ENCODE measurements around the gene SEC24D. TPM values are rescaled to one million over a fixed set of nuclear protein-coding genes. Genes with fewer than 3 reads are reported as not detected.

Gene SEC24D
- polyA plus RNA-seq, 12 donors, result 34.4 to 84.1 (median 62.7) TPM; not detected in 1

DNA sequence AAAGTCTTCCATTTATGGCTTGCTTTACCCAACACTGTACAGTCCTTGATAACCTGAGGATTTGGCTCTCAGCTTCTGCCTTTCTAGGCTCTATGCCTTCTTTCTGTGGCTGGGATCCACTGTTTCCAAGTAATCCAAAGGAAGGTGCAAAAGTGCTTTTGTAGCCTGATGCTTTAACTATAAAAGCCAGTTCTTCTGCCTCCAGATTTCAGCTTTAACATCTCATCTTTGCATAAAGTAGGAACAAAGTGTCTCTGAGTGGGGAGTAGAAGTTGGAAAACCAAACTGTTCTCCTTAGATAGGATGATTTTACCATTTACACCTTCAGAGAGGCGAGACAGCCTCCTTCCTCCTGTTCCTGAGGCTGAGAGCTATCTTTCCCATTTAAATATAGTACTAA, 11.1 kb upstream of the SEC24D start:
- no peak for DNase-seq

DNA sequence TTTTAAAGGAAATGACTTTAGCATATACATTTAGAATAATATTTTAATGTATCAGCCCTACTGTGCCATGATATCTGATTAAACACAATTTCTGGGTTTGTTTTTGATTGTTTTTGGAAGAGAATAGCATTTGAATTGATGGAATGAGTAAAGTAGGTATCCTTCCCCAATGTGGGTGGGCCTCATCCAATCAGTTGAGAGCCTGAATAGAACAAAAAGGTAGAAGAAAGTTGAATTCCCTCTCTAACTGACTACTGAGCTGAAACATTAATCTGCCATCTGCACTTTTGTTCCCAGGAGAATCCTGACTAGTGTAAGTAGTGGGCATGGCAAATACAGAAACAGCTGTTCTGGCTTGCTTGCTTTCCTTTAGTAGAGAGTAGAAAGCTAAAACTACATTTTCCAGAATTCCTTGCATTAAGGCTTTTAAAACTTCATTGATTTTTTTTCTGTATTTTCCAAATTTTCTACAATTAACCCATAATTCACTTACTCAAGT, 9.7 kb upstream of the SEC24D start:
- DNase-seq, result no peak

- no peak for DNase-seq
These were observed 7.3 kb upstream of the SEC24D start for GRCh38 chr4:118843237-118843636.

GRCh38 chr4:118842055-118842454, 6.1 kb upstream of the SEC24D start:
- no peak for DNase-seq

DNA sequence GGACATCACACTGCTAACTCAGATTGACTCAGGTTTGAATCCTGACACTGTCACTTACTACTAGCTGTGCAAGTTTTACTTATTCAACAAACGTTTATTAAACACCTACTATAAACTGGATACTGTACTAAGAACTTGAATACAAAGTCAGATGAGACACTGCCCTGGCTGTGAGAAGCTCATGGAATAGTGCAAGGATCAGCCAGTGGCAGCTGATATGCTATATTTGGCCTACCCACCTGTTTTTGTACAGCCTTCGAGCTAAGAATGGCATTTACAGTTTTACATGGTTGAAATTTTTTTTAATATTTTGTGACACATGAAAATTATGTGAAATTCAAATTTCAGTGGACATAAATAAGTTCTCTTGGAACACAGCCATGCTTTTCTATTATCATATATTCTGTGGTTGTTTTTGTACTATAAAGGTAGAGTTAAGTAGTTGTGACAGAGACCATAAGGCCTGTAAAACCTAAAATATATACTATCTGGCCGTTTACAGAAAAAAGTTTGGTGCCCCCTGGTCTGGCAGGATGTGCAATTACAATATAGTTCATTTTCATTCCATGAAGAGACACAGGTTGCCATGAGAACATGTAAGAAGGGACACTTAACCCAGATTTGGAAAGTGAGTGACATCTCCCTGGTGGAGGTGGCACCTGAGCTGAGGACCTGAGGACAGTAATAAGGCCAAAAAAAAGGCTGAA, 3.4 kb upstream of the SEC24D start:
- DNase-seq, result no peak

DNA sequence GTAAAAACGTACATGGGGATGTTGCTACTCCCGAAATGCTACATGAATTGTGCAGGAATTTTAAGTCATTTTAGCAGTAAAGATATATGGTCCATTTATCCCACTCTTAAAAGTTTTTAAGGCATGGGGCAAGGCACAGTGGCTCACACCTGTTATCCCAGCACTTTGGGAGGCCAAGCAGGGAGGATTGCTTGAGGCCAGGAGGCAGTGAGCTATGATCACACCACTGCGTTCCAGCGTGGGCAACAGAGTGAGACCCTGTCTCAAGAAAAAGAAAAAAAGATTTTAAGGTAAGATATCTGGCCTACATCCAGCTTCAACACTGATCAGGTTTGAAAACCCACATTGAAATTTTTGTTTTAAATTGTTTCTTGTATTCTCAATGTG, 1.2 kb upstream of the SEC24D start:
- DNase-seq, result no peak

GRCh38 chr4:118836301-118837120, 585 bp upstream of the SEC24D start:
- peak; percentile 73 for DNase-seq

GRCh38 chr4:118834960-118835569, 861 bp downstream of the SEC24D start:
- DNase-seq, result peak; percentile 88

- DNase-seq, result no peak
These were observed 1.9 kb downstream of the SEC24D start for GRCh38 chr4:118834070-118834469.

DNA sequence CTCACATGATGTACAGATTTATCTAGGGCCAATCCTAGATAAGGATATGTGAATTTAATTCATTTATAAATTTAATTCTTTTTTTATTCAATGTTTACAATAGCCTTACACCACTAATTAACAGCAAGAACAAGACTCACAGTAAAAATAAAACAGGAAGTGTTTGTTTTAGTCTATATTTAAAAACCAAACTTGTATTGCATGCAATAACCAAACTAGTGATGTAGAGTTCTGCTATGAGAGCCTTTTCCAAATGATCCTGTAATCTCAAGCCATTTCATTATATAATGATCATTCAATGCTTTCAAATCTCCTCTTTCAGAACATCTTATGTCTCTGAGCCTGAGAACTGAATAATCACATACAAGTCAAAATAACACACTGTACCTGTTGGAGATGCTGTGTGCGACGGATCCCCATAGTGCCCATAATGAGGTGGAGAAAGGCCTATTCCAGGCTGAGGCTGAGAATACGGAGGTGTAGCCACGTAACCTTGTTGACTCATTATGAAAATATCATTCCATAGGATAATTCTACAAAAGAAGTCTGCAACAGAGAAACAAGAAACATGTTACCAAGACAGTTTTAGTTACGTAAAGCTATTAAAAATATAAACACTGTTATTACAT, 2.6 kb downstream of the SEC24D start:
- DNase-seq, result no peak

DNA sequence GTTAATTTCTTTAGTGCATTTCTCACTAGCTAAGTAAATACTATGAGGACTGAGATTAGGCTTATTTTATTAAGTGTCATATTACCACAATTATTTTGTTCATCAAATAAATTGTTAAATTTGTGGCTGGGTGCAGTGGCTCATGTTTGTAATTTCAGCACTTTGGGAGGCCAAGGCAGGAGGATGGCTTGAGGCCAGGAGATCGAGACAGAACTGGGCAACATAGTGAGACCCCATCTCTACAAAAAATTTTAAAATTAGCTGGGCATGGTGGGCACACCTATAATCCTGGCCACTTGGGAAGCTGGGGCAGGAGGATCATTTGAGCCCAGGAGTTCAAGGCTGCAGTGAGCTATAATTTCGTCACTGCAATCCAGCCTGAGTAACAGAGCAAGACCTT, 6.8 kb downstream of the SEC24D start:
- no peak for DNase-seq

- no peak for DNase-seq
These were observed 9.0 kb downstream of the SEC24D start for GRCh38 chr4:118826723-118827444.

- no peak for DNase-seq
These were observed 10.1 kb downstream of the SEC24D start for GRCh38 chr4:118825799-118826198.

GRCh38 chr4:118824141-118824540, 11.8 kb downstream of the SEC24D start:
- DNase-seq, result no peak

- DNase-seq, result no peak
These were observed 12.5 kb downstream of the SEC24D start for GRCh38 chr4:118823471-118823870.

DNA sequence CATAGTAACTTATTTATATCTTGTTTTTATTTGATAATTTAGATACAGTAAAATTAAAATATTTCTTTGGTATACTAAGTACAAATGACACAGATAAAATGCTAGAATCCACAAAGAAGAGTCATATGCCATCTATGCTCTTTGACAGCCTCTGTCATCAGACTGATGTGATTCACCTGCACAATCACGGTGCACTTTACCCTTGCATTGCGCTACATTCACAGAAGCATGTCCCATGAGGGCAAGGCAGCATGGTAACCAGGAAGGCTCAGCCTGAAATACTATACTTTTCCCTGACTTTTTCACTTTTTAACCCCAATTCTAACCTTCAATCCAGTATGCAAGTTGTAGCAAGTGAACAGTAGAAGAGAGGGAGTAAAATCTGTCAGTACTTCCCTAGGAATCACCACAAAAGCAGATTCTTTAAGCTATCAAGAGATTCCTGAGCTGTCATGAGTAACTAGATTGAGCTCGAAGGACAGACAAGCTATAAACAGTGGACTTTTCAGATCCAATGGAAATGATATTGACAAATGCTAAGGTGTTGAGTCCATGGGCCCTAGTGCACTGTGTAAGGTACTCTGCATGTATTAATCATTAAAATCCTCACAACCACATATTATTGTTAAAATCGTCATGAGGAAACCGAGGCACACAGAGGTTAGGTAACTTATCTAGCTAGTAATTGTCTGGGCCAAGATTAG, 14.2 kb downstream of the SEC24D start:
- no peak for DNase-seq

DNA sequence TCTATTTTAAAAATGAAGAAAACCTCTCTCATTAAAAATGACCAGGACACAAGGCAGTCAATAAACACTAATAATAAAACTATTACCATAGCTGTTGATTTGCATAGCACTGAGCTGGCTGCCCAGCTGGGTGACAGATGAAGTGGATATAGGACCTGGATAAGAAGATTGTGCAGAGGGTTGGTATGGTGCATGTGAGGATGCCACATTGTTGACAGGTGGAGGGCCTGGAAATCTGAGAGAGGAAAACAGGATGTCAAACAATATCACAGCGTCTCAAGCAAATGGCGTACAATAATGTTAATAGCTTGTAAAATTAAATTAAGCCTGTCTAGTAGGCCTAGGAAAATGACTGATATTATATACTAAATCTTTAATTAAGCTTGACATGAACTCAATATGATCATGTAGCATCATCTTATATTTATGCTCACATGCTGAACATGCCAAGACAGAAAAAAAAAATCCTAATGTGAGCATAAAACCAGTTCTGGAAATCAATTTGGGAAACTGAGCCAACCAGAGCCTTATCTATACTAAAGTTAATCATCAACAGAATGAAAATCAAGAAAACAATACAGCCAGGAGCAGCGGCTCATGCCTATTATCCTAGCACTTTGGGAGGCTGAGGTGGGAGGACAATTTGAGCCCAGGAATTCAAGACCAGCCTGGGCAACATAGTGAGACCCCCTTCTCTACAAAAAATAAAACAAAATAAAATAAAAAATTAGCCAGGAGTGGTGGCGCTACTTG, 18.6 kb downstream of the SEC24D start:
- DNase-seq, result no peak

GRCh38 chr4:118816538-118817177, 19.3 kb downstream of the SEC24D start:
- DNase-seq, result no peak

DNA sequence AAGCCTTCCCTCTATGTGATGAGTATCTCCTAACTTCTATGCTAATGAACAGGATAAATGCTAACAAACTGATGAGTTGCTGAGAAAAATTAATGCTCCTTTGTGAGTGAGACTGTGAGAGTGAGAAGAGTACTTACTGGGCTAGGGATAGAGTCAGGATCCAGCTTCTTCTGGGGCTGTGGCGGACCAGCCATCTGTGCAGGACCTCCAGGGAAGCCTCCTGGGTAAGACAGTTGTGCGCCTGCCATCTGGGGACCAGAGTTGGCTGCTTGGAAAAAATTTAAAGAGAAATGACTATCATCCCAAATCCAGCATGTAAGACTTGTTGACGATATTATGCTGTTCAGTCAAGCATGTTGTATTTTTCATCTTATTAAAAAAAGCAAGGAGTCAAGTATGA, 21.0 kb downstream of the SEC24D start:
- no peak for DNase-seq

DNA sequence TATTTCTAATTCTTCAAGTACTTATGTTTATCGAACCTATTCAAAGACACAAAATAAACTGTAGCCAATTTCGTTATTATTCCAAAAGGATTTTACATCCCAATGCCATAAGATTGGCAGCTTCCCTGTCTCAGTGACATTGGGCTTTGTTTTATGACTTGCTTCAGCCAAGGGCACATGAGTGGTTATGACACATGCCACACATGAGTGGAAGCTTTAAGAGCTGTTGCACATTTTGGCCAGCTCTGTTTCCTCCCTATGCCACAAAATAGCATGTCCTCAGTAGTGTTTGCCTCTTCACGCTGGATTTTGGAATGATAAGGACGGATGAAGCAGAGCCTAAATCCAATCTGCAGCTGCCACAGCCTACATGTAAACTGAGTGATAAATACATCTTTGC, 21.9 kb downstream of the SEC24D start:
- no peak for DNase-seq

All from muscle of arm (tissue), 12 donors.